Upper lobe of left lung (tissue), 4 donors: Measurements from ENCODE around the gene MTPN.

Source experiments
- CTCF ChIP-seq, 6 experiments: fragments of 450-650 bp in 4 of 6; fragments of 200-600 bp in 2 of 6; sonication (generic) in 2 of 6; IDR thresholded peaks; one replicate each; pipeline ENCODE4 v1.5.1; 2016 to 2019; ENCODE audit warnings: antibody characterized with exemption in 6 of 6
- EP300 ChIP-seq, 4 donors: sonication (generic); formaldehyde crosslinking; IDR thresholded peaks; one replicate each; pipeline ENCODE4 v1.5.1; 2017; ENCODE audit warnings: antibody characterized with exemption in 4 of 4, control low read depth in 2 of 4
- POLR2A ChIP-seq, 4 donors: fragments of 450-650 bp; IDR thresholded peaks; one replicate each; pipeline ENCODE4 v1.5.1; 2016 to 2017; ENCODE audit warnings: antibody characterized with exemption in 4 of 4, mild to moderate bottlenecking in 2 of 4
- POLR2AphosphoS5 ChIP-seq, 2 donors: sonication (generic); formaldehyde crosslinking; IDR thresholded peaks; one replicate each; pipeline ENCODE4 v1.5.1; 2017; ENCODE audit warnings: antibody characterized with exemption in 2 of 2

GRCh38 chr7:135964791-135965190 lies 12.4 kb downstream of the MTPN start:
- TF ChIP-seq CTCF (IDR thresholded peaks at IDR 0.05) (no peak), EP300 (IDR thresholded peaks at IDR 0.05) (no peak), POLR2A (IDR thresholded peaks at IDR 0.05) (no peak), POLR2AphosphoS5 (IDR thresholded peaks at IDR 0.05) (no peak)
